ENCODE results near the gene NPHP3. TPM values are rescaled to one million over a fixed set of nuclear protein-coding genes. Genes with fewer than 3 reads are reported as not detected.

The NPHP3 gene
- 9.4 and 10.8 TPM in 2 replicates for total RNA-seq (2021)
- long read RNA-seq = 0 reads

- Mint-ChIP-seq H3K4me3 (peak within 1 kb of the TSS; percentile 89 to 94), H3K4me1 (peaks cover 23 to 27% of the 10 kb centered on the region in 2 experiments)
These were observed at the start of gene NPHP3 for GRCh38 chr3:132722165-132723023. NPHP3 (minus strand) TSS chr3:132722409; CDS start chr3:132722355, 54 bp downstream.

More at GRCh38 chr3:132722165-132723023, at the start of gene NPHP3:
- H2AFZ ChIP-seq (ENCODE audit: low read length) = no peak within 1 kb of the TSS
- no peaks in the 10 kb centered on the region for H3K9me3 ChIP-seq (ENCODE audit: control insufficient read depth, low read depth, low read length)
- H2BK5ac ChIP-seq (ENCODE audit: insufficient read length, low read length) = no peak within 1 kb of the TSS
- no peaks in the 10 kb centered on the region for H3K79me1 ChIP-seq (ENCODE audit: insufficient read depth, low read depth, low read length, poor library complexity, severe bottlenecking)
- peak within 1 kb of the TSS; percentile 26 for H3K14ac ChIP-seq (ENCODE audit: insufficient read depth, low read length)
- H3K56ac ChIP-seq (ENCODE audit: insufficient read length, low read depth, low read length) = no peak within 1 kb of the TSS
- H3K23me2 ChIP-seq (ENCODE audit: insufficient read length, low read depth, low read length, poor library complexity, severe bottlenecking) = peaks cover 2% of the 10 kb centered on the region
- H2AK5ac ChIP-seq (ENCODE audit: insufficient read length, low read length) = no peak within 1 kb of the TSS
- H3K9ac ChIP-seq (ENCODE audit: extremely low read depth, insufficient read length, low read length) = peak within 1 kb of the TSS; percentile 62
- no peak; the same call in 2 of the 3 replicates for TF ChIP-seq CTCF (conservative IDR thresholded peaks at IDR 0.05)
- Mint-ChIP-seq H3K36me3 (ENCODE audit: insufficient read depth in 1 of 3, low read depth in 3 of 3) (peaks cover 3 to 7% (median 6%) of the 10 kb centered on the region in 3 experiments; a peak in 6 of 7 replicates), H3K27ac (peak within 1 kb of the TSS; percentile 86 to 95 (median 94)), H3K27me3 (ENCODE audit: low read depth) (no peaks in the 10 kb centered on the region), H3K9me3 (no peaks in the 10 kb centered on the region; a peak in 1 of 5 replicates)
- peak within 1 kb of the TSS; percentile 66 for H3K18ac ChIP-seq (ENCODE audit: insufficient read length, low read depth, low read length)
- H4K8ac ChIP-seq (replicated peaks; ENCODE audit: insufficient read length, low read depth, low read length) = no peak within 1 kb of the TSS
- H3T11ph ChIP-seq (ENCODE audit: low read length) = no peak within 1 kb of the TSS
- no peaks in the 10 kb centered on the region for H4K20me1 ChIP-seq (ENCODE audit: control insufficient read depth, insufficient read depth, insufficient read length)
- peak; percentile 99 for DNase-seq
- no peak within 1 kb of the TSS for H2BK20ac ChIP-seq (ENCODE audit: low read depth, low read length, poor library complexity, severe bottlenecking)
- no CpG with 5 or more reads among the region's 96 CpGs for WGBS (ENCODE audit: extremely low coverage, insufficient read length, low lambda C conversion rate)
- no peak within 1 kb of the TSS for H2BK120ac ChIP-seq (ENCODE audit: low read depth, low read length, poor library complexity, severe bottlenecking)
- H4K5ac ChIP-seq (ENCODE audit: insufficient read length, low read depth, low read length) = no peak within 1 kb of the TSS
- H4K91ac ChIP-seq (ENCODE audit: insufficient read length, low read depth, low read length) = no peak within 1 kb of the TSS
- H3K27ac ChIP-seq (ENCODE audit: insufficient read length, low read depth, low read length) = peak within 1 kb of the TSS; percentile 54
- H3K79me2 ChIP-seq (ENCODE audit: insufficient read depth, low read length) = no peaks in the 10 kb centered on the region
- H3K4me1 ChIP-seq (ENCODE audit: insufficient read depth, low read length) = no peaks in the 10 kb centered on the region; the same call in 1 of the 2 replicates
- no peak within 1 kb of the TSS for H2BK12ac ChIP-seq (ENCODE audit: insufficient read length, low read depth, low read length)
- no peak within 1 kb of the TSS for H3K23ac ChIP-seq (ENCODE audit: insufficient read length, low read depth, low read length)
- no peaks in the 10 kb centered on the region for H3K27me3 ChIP-seq (ENCODE audit: insufficient read depth, low read length)
- no peak within 1 kb of the TSS for H3K4ac ChIP-seq (ENCODE audit: low read depth, low read length)
- no peak within 1 kb of the TSS for H2BK15ac ChIP-seq (ENCODE audit: low read depth, low read length)
- H3K4me2 ChIP-seq (ENCODE audit: insufficient read depth, insufficient read length, low read length) = peak within 1 kb of the TSS; percentile 73

Data from H9 (cell line).